ENCODE results near the gene SEC61A2.

Gene SEC61A2

DNA sequence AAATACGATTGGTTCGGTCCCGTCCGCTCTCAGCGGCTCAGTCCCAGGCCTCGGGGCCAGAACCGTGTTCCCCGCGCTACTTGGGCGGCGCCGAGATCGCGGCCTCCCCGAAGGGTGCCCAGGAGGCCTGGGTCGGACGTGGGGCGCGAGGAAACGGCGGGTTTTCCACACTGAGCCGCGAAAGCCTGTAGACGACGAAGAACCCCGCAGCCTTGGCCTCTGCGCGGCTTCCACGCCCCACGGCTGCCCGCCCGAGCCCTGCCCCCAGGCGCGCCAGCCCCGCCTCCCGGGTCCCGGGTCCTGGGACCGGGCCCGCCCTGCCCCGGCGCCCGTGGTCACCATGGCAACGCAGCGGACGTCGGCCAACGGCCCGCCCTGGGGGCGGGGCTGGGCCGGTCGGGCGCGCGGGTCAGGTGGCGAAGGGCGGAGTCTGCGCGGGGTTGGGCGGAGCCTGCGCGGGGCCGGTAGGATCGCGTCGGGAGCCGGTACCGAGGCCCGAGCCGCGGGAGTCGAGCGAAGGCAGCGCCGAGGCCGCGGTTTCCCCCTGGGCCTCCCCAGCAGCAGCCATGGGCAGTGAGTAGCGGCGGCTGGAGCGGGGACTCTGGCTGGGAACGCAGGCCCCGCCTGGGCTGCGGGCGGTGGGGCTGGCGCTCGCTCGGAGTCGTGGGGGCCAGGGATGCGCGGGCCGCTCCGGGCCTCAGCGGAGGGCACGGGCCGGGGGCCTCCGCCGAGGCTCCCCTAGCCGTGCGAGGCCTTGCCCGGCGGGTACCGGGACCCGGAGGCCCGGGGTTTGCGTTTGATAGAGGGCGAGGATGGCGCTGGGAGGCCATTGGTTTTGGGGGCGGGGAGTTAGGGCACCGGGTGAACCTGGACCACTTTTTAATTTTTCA, at the start of gene SEC61A2:
TSS of gene SEC61A2 (plus strand) at position 456 of the 890 bp plus-strand sequence. CDS start at position 567, 111 bp downstream.
- Histone ChIP-seq H3F3A (ENCODE audit: control insufficient read depth, insufficient read depth) (peaks cover 5% of the 10 kb centered on the region), H3K79me2 (ENCODE audit: control insufficient read depth, low read length) (peaks cover 24% of the 10 kb centered on the region), H3K9me2 (replicated peaks; ENCODE audit: control insufficient read depth, low read length) (no peaks in the 10 kb centered on the region), H3K4me2 (ENCODE audit: low read length) (peak within 1 kb of the TSS; percentile 97), H3K9me3 (ENCODE audit: control insufficient read depth, insufficient read depth, low read length) (no peaks in the 10 kb centered on the region), H3K27ac (ENCODE audit: low read depth, low read length) (peak within 1 kb of the TSS; percentile 70), H4K20me1 (ENCODE audit: control insufficient read depth, insufficient read depth, low read depth, low read length) (0 out of 2 replicates have a peak, but pooled peaks cover 4% of the 10 kb centered on the region), H3K36me3 (ENCODE audit: control insufficient read depth, low read length) (peaks cover 6% of the 10 kb centered on the region), H3K27me3 (ENCODE audit: control insufficient read depth, low read length) (no peaks in the 10 kb centered on the region), H3K4me1 (ENCODE audit: control insufficient read depth, low read length) (peaks cover 15% of the 10 kb centered on the region), H3K4me3 (ENCODE audit: low read length) (peak within 1 kb of the TSS; percentile 90)
- TF ChIP-seq EZH2phosphoT487 (IDR thresholded peaks at IDR 0.05; ENCODE audit: borderline replicate concordance, low read length): no peak
- TF ChIP-seq, protein P1, sequence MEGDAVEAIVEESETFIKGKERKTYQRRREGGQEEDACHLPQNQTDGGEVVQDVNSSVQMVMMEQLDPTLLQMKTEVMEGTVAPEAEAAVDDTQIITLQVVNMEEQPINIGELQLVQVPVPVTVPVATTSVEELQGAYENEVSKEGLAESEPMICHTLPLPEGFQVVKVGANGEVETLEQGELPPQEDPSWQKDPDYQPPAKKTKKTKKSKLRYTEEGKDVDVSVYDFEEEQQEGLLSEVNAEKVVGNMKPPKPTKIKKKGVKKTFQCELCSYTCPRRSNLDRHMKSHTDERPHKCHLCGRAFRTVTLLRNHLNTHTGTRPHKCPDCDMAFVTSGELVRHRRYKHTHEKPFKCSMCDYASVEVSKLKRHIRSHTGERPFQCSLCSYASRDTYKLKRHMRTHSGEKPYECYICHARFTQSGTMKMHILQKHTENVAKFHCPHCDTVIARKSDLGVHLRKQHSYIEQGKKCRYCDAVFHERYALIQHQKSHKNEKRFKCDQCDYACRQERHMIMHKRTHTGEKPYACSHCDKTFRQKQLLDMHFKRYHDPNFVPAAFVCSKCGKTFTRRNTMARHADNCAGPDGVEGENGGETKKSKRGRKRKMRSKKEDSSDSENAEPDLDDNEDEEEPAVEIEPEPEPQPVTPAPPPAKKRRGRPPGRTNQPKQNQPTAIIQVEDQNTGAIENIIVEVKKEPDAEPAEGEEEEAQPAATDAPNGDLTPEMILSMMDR (IDR thresholded peaks at IDR 0.05; ENCODE audit: low read depth, low read length, poor library complexity, severe bottlenecking): no peak

GRCh38 chr10:12081470-12081869, 48.0 kb upstream of the SEC61A2 start:
- no peaks in the 10 kb centered on the region for H4K20me1 ChIP-seq (ENCODE audit: control insufficient read depth, insufficient read depth, low read depth, low read length)
- no peaks in the 10 kb centered on the region; the same call in 1 of the 2 replicates for H3K36me3 ChIP-seq (ENCODE audit: control insufficient read depth, low read length)
- no peaks in the 10 kb centered on the region for H3K9me2 ChIP-seq (replicated peaks; ENCODE audit: control insufficient read depth, low read length)
- TF ChIP-seq, protein P1 (IDR thresholded peaks at IDR 0.05; ENCODE audit: low read depth, low read length, poor library complexity, severe bottlenecking): no peak
- no peak for TF ChIP-seq EZH2phosphoT487 (IDR thresholded peaks at IDR 0.05; ENCODE audit: borderline replicate concordance, low read length)
- H3K27me3 ChIP-seq (ENCODE audit: control insufficient read depth, low read length): no peaks in the 10 kb centered on the region
- H3K27ac ChIP-seq (ENCODE audit: low read depth, low read length): no peak overlapping the region
- no peak overlapping the region for H3K4me2 ChIP-seq (ENCODE audit: low read length)
- no peaks in the 10 kb centered on the region for H3F3A ChIP-seq (ENCODE audit: control insufficient read depth, insufficient read depth)
- no peak overlapping the region for H3K4me3 ChIP-seq (ENCODE audit: low read length)
- H3K9me3 ChIP-seq (ENCODE audit: control insufficient read depth, insufficient read depth, low read length): no peaks in the 10 kb centered on the region
- H3K4me1 ChIP-seq (ENCODE audit: control insufficient read depth, low read length): peaks cover 25% of the 10 kb centered on the region
- peaks cover 4% of the 10 kb centered on the region; the same call in 1 of the 2 replicates for H3K79me2 ChIP-seq (ENCODE audit: control insufficient read depth, low read length)

GRCh38 chr10:12081879-12082557, 47.5 kb upstream of the SEC61A2 start:
- Histone ChIP-seq H3K4me1 (ENCODE audit: control insufficient read depth, low read length) (peaks cover 22% of the 10 kb centered on the region), H3K27ac (ENCODE audit: low read depth, low read length) (no peak overlapping the region), H3K9me3 (ENCODE audit: control insufficient read depth, insufficient read depth, low read length) (no peaks in the 10 kb centered on the region), H3K4me3 (ENCODE audit: low read length) (no peak overlapping the region), H3K27me3 (ENCODE audit: control insufficient read depth, low read length) (no peaks in the 10 kb centered on the region), H3F3A (ENCODE audit: control insufficient read depth, insufficient read depth) (no peaks in the 10 kb centered on the region), H3K36me3 (ENCODE audit: control insufficient read depth, low read length) (peaks cover 4% of the 10 kb centered on the region), H4K20me1 (ENCODE audit: control insufficient read depth, insufficient read depth, low read depth, low read length) (no peaks in the 10 kb centered on the region), H3K4me2 (ENCODE audit: low read length) (no peak overlapping the region), H3K79me2 (ENCODE audit: control insufficient read depth, low read length) (peaks cover 3% of the 10 kb centered on the region; the same call in 1 of the 2 replicates), H3K9me2 (replicated peaks; ENCODE audit: control insufficient read depth, low read length) (no peaks in the 10 kb centered on the region)
- no peak for TF ChIP-seq EZH2phosphoT487 (IDR thresholded peaks at IDR 0.05; ENCODE audit: borderline replicate concordance, low read length)
- TF ChIP-seq, protein P1 (IDR thresholded peaks at IDR 0.05; ENCODE audit: low read depth, low read length, poor library complexity, severe bottlenecking): no peak

All from DOHH2 (cell line).